HCT116 (cell line): Measurements from ENCODE around the gene DAO. TPM values are rescaled to one million over a fixed set of nuclear protein-coding genes. Genes with fewer than 3 reads are reported as not detected.

Source experiments
- ATAC-seq: fragments of 200-7000 bp; cut with Tn5 transposase; 2 replicates; pipeline ENCODE4 v1.9.1; 2020; ENCODE audit warnings: mild to moderate bottlenecking, moderate library complexity
- BruUV-seq: library from RNA; stranded (reverse); fragments of 400-500 nt; replicated peaks from 2 replicates; lab custom pipeline; 2021; lab: Mats Ljungman, UMichigan
- CTCF ChIA-PET: fragments of 300-600 bp; sonication (Branson Sonifier 250); formaldehyde crosslinking; loops from one replicate; lab custom pipeline; 2021; ENCODE audit warnings: antibody characterized with exemption; lab: Charles Lee
- POLR2A ChIA-PET: fragments of 300-600, 350-600 bp; sonication (Branson Sonifier 250); formaldehyde crosslinking; loops from one replicate; lab custom pipeline; 2021; ENCODE audit warnings: antibody characterized with exemption; lab: Charles Lee
- RAD21 ChIA-PET, 2 experiments: fragments of 300-600 bp; sonication (Branson Sonifier 250); formaldehyde crosslinking; loops; one replicate each; lab custom pipeline; 2023; ENCODE audit warnings: low total read pairs in 2 of 2; ENCODE audit not compliant: uncharacterized antibody in 2 of 2, unreplicated experiment in 2 of 2, low non-redundant PET in 1 of 2; lab: Charles Lee
- DNase-seq: peaks from one replicate; pipeline ENCODE4 v3.0.0-alpha.2; 2010; ENCODE audit warnings: low read depth, low spot score
- H2AFZ ChIP-seq: fragments of 200-600 bp; shearing (Covaris generic), sonication (generic); 2 replicates; pipeline ENCODE4 v1.6.1; 2017; ENCODE audit warnings: low read depth, mixed run types, mixed read lengths, antibody characterized with exemption, low read length; ENCODE audit not compliant: poor library complexity, severe bottlenecking
- H3K27ac ChIP-seq: 2 replicates; pipeline ENCODE4 v1.5.1; 2012; ENCODE audit warnings: low read depth, low read length
- H3K27me3 ChIP-seq: fragments of 200-600 bp; sonication (generic); 2 replicates; pipeline ENCODE4 v1.6.1; 2016; ENCODE audit warnings: mixed run types, low read length, mixed read lengths; ENCODE audit not compliant: insufficient read depth
- H3K36me3 ChIP-seq, 2 experiments: fragments of 200-500 bp in 1 of 2; fragments of 200-600 bp in 1 of 2; sonication (Bioruptor generic) in 1 of 2; sonication (generic) in 1 of 2; 2 replicates each; pipeline versions ENCODE4 v1.5.1 to v1.6.1; 2014 to 2016; ENCODE audit warnings: low read length in 2 of 2, inconsistent platforms in 1 of 2, mixed read lengths in 1 of 2, mixed run types in 1 of 2; ENCODE audit not compliant: insufficient read depth in 2 of 2, control insufficient read depth in 1 of 2
- H3K4me1 ChIP-seq, 2 experiments: fragments of 200-600 bp in 1 of 2; sonication (generic) in 1 of 2; 2 replicates each; pipeline versions ENCODE4 v1.5.1 to v1.6.1; 2012 to 2017; ENCODE audit warnings: low read length in 2 of 2, inconsistent platforms in 1 of 2, mild to moderate bottlenecking in 1 of 2, mixed read lengths in 1 of 2, mixed run types in 1 of 2, moderate library complexity in 1 of 2; ENCODE audit not compliant: insufficient read depth in 2 of 2, control insufficient read depth in 1 of 2
- H3K4me2 ChIP-seq: fragments of 200-600 bp; sonication (generic); 2 replicates; pipeline ENCODE4 v1.6.1; 2017; ENCODE audit warnings: mixed run types, low read length, mixed read lengths
- H3K4me3 ChIP-seq, 2 experiments: fragments of 200-600 bp in 1 of 2; sonication (generic) in 1 of 2; replicated peaks in 1 of 2; 2 replicates each; pipeline ENCODE4 v1.5.1; 2011 to 2016; ENCODE audit warnings: low read length in 2 of 2, control low read depth in 1 of 2, low read depth in 1 of 2, mild to moderate bottlenecking in 1 of 2, mixed read lengths in 1 of 2, mixed run types in 1 of 2
- H3K79me2 ChIP-seq: fragments of 200-600 bp; sonication (generic); 2 replicates; pipeline ENCODE4 v1.6.1; 2017; ENCODE audit warnings: mild to moderate bottlenecking, mixed run types, low read length, moderate library complexity, mixed read lengths; ENCODE audit not compliant: insufficient read depth
- H3K9ac ChIP-seq: fragments of 200-600 bp; sonication (generic); 2 replicates; pipeline ENCODE4 v1.6.1; 2016; ENCODE audit warnings: low read length, mixed read lengths
- H3K9me2 ChIP-seq: fragments of 200-600 bp; sonication (generic), shearing (Covaris generic); 2 replicates; pipeline ENCODE4 v1.6.1; 2017; ENCODE audit warnings: mixed run types, mild to moderate bottlenecking, moderate library complexity; ENCODE audit not compliant: insufficient read depth
- H3K9me3 ChIP-seq, 2 experiments: fragments of 200-500 bp in 1 of 2; fragments of 200-600 bp in 1 of 2; sonication (Bioruptor generic) in 1 of 2; sonication (generic) in 1 of 2; 2 replicates each; pipeline ENCODE4 v1.6.1; 2014 to 2017; ENCODE audit warnings: low read length in 2 of 2, mixed read lengths in 2 of 2, inconsistent platforms in 1 of 2, low read depth in 1 of 2, mild to moderate bottlenecking in 1 of 2, mixed run types in 1 of 2, moderate library complexity in 1 of 2; ENCODE audit not compliant: control insufficient read depth in 1 of 2, insufficient read depth in 1 of 2
- H4K20me1 ChIP-seq: fragments of 200-600 bp; sonication (generic), shearing (Covaris generic); 2 replicates; pipeline ENCODE4 v1.6.1; 2017; ENCODE audit warnings: mixed run types, mild to moderate bottlenecking, moderate library complexity; ENCODE audit not compliant: insufficient read depth
- CBX3 ChIP-seq: IDR thresholded peaks from 2 replicates; pipeline ENCODE4 v1.6.1; 2012; ENCODE audit warnings: low read depth
- CTCF ChIP-seq, 3 experiments: fragments of 200-600 bp in 1 of 3; sonication (generic) in 1 of 3; IDR thresholded peaks in 2 of 3; conservative IDR thresholded peaks in 1 of 3; 2 replicates each; pipeline ENCODE4 v1.5.1; 2012 to 2017; ENCODE audit warnings: low read depth in 2 of 3, low read length in 2 of 3, antibody characterized with exemption in 1 of 3, borderline replicate concordance in 1 of 3, control low read depth in 1 of 3, mild to moderate bottlenecking in 1 of 3, mixed read lengths in 1 of 3, mixed run types in 1 of 3, moderate library complexity in 1 of 3; ENCODE audit not compliant: insufficient read depth in 1 of 3
- ELF1 ChIP-seq: IDR thresholded peaks from 2 replicates; pipeline ENCODE4 v1.6.1; 2012; ENCODE audit warnings: low read depth, borderline replicate concordance
- FOSL1 ChIP-seq: IDR thresholded peaks from 2 replicates; pipeline ENCODE4 v1.6.1; 2012; ENCODE audit warnings: low read depth
- MAX ChIP-seq: IDR thresholded peaks from 2 replicates; pipeline ENCODE4 v1.6.1; 2012
- POLR2AphosphoS5 ChIP-seq: IDR thresholded peaks from 2 replicates; pipeline ENCODE4 v1.6.1; 2011; ENCODE audit warnings: mild to moderate bottlenecking, low read depth, low read length, moderate library complexity
- REST ChIP-seq: IDR thresholded peaks from 2 replicates; pipeline ENCODE4 v1.6.1; 2012; ENCODE audit warnings: low read depth
- intact Hi-C: fragments of 100-400 bp; cut with micrococcal nuclease; formaldehyde crosslinking; loops from 2 replicates; pipeline ENCODE4 v1.10.0; 2022
- microRNA counts: library from miRNA; unstranded; fragments of <30 nt; microRNA quantifications from one replicate; lab custom pipeline; 2015
- microRNA-seq: library from miRNA; unstranded; fragments of <30 nt; microRNA quantifications from one replicate; pipeline ENCODE4, GENCODE V29; 2016; ENCODE audit warnings: borderline number of aligned reads
- total RNA-seq: library from RNA; stranded (reverse); gene quantifications from one replicate; pipeline ENCODE4 v1.2.1, GENCODE V29; 2021; ENCODE audit not compliant: unreplicated experiment
- TF ChIP-seq, protein P1 (sequence below): IDR thresholded peaks from 2 replicates; pipeline ENCODE4 v1.6.1; 2012

Gene DAO
- total RNA-seq, 1 experiment from 2014 or later, result not detected

DNA sequence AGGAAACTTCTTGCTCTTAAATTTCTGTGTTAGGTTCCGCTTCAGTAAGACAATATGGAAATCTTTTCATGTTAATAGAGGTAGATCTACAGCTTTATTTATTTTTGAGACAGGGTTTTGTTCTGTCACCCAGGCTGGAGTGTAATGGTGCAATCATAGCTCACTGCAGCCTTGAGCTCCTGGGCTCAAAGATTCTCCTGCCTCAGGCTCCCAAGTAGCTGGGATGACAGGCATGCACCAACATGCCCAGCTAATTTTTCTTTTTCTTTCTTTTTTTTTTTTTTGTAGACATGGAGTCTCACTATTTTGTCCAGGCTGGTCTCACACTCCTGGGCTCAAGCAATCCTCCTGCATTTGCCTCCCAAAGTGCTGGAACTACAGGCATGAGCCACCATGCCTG is 70.1 kb downstream of the DAO start:
- H3K4me2 ChIP-seq, result no peak overlapping the region
- no peak overlapping the region for H3K4me3 ChIP-seq
- no peaks in the 10 kb centered on the region for H4K20me1 ChIP-seq
- CTCF ChIA-PET, result interaction anchor here (1.0 to 1.6 kb wide), 7 partner anchors 33 to 380 kb away, joined by 3 to 13 read pairs (median 3); no protein-coding TSS in a partner anchor
- TF ChIP-seq, protein P1, sequence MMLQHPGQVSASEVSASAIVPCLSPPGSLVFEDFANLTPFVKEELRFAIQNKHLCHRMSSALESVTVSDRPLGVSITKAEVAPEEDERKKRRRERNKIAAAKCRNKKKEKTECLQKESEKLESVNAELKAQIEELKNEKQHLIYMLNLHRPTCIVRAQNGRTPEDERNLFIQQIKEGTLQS, result no peak
- TF ChIP-seq POLR2AphosphoS5, result no peak
- no peak for TF ChIP-seq REST
- no peak for TF ChIP-seq CTCF (IDR thresholded peaks at IDR 0.05 in 2 of 3, conservative IDR thresholded peaks at IDR 0.05 in 1 of 3; ENCODE audit: borderline replicate concordance in 1 of 3, insufficient read depth in 1 of 3, low read depth in 2 of 3, low read length in 2 of 3)
- no peak for TF ChIP-seq ELF1
- no peak for TF ChIP-seq MAX
- no peak for TF ChIP-seq CBX3
- no peak for TF ChIP-seq FOSL1
- RAD21 ChIA-PET, result interaction anchor here in 1 of 2 experiments (1.0 kb wide), 1 partner anchor 10 kb away, joined by 3 read pairs; no protein-coding TSS in a partner anchor
- H2AFZ ChIP-seq, result no peak overlapping the region
- H3K27ac ChIP-seq, result no peak overlapping the region
- H3K36me3 ChIP-seq, result no peaks in the 10 kb centered on the region
- POLR2A ChIA-PET, result no interaction called here
- H3K9me2 ChIP-seq, result no peaks in the 10 kb centered on the region
- no peak for ATAC-seq
- intact Hi-C loops, result loop anchor here (2.0 to 10.0 kb wide), 4 partner anchors 65 to 383 kb away; partner anchors contain the start of genes ALKBH2 and UNG
- H3K79me2 ChIP-seq, result no peaks in the 10 kb centered on the region
- BruUV-seq, result no TSS peak
- H3K9ac ChIP-seq, result no peak overlapping the region
- peaks cover 0 to 9% of the 10 kb centered on the region in 2 experiments; a peak in 2 of 4 replicates for H3K4me1 ChIP-seq
- DNase-seq, result no peak
- H3K27me3 ChIP-seq, result no peaks in the 10 kb centered on the region
- no peaks in the 10 kb centered on the region for H3K9me3 ChIP-seq

MicroRNAs within 50 kb of the gene (microRNA counts, 767-probe panel; counts per million panel counts)
- microRNA hsa-miR-619 (lab: Ali Mortazavi, UCI), result not detected

Small RNA genes lying within 50 kb of the gene (microRNA-seq; reads per million reads assigned to microRNA genes)
- gene MIR619, result not detected

Other genes starting within 250 kb of the DAO start
- 1.2 TPM for gene SELPLG, start 246.2 kb upstream of the DAO start, total RNA-seq
- gene CORO1C, start 148.6 kb upstream of the DAO start, total RNA-seq, result 138 TPM
- gene SSH1, start 22.5 kb upstream of the DAO start, total RNA-seq, result 83.3 TPM
- gene SVOP, start 141.0 kb downstream of the DAO start, total RNA-seq, result 0.47 TPM
- gene USP30, start 172.5 kb downstream of the DAO start, total RNA-seq, result 9.2 TPM
- gene ALKBH2, start 213.4 kb downstream of the DAO start, total RNA-seq, result 35.8 TPM
- gene UNG, start 217.5 kb downstream of the DAO start, total RNA-seq, result 99.0 TPM
- 11.1 TPM for gene ACACB, start 236.5 kb downstream of the DAO start, total RNA-seq